A549 treated with CpdA at 1 μM for 4 hours (cell line): ENCODE results near the gene DOK1. TPM values are rescaled to one million over a fixed set of nuclear protein-coding genes. Genes with fewer than 3 reads are reported as not detected.

ENCODE experiments used
- total RNA-seq: library from RNA; stranded (reverse); fragments of 200-300 nt; extraction: Qiagen RNA extraction; gene quantifications from 5 replicates; pipeline ENCODE4 v1.2.3, GENCODE V29; 2022; ENCODE audit warnings: low read depth

DOK1 gene
- 3.5 to 5.9 TPM (median 4.2 TPM) in 5 replicates for total RNA-seq

DNA sequence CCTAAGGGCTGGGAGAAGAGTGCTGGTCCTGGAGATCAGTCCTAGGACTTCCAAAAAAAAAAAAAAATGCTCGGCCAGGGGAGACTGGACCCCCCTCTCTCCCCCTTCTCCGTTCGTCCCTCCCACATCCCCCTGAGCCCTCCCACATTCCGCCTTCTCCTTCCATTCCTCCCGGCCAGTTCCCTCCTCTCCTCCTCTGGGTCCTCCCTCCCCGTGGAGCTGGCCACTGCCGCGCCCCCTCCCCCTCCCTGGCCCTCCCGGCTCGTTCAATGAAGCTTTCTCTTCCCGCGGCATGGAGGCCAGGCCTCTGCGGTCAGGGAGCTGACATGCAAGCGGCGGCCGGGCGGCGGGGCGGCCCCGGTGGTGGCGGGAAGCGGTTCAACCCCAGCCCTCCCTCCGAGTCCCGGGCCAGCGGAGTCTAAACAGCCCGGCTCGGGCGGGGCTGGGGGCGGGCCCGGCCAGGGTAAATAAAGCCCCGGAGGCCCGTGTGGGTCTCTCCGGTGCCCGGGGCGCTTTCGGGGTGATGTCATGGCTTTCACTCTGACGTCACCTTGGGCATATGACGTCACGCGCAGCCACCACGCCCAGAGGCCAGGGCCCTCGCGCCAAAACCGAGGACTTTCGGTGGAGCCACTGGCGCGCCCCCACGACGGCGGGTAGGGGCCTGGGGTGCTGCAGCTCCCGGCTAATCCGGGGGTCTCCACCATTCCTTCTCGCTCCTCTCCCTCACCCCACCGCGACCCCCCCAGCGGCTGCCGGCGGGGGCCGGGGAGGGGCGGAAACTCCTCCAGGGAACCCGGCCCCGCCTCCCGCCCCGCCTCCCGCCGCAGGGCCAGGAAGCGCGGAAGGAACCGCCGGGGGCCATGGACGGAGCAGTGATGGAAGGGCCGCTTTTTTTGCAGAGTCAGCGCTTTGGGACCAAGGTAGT is at the start of gene DOK1, which contains the start of gene LOXL3:
TSS of gene DOK1 (plus strand) at position 829 of the 928 bp plus-strand sequence. CDS start at position 864, 35 bp downstream.
TSS of gene LOXL3 (minus strand) at position 51 of the 928 bp plus-strand sequence. CDS start 1,308 bp downstream, outside the sequence.

DNA sequence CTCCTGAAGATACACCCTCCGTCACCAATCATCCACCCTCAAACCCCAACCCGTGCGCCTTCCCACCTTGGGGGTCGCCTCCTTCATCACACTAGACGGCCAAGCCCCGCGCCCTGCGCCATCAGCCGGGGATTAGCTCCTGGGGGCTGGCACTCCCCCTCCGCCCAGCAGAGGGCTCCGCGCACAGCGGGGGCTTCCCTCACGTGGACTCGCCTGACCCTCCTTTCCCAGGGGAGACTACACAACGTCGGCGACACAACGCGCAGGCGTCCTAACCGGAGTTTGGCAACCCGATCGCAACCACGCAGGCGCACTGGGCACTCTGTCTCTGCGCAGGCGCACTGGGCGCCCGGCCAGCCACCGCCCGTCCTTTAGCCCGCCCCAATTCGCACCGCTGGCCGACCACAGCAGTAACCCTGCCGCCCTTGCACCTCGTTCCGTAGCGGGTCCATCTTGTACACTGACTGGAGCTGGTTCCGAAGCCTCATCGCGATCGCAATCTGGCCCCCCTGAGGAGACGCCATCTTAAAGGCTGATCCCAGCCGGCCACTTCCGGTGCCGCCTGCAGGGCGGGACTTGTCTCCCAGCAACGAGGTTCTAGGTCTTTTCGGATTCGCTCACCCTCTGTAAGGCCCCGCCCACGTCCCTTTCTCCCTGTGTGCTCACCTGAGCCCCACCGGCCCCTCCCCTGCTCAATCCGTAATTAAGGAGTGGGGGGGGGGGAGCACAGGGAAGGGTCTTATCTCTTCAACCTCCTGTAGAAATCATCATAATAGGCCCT is 47.2 kb upstream of the DOK1 start, which contains the start of gene PCGF1:
TSS of gene PCGF1 (minus strand) at position 551 of the 781 bp plus-strand sequence. CDS start at position 524, 27 bp downstream.

DNA sequence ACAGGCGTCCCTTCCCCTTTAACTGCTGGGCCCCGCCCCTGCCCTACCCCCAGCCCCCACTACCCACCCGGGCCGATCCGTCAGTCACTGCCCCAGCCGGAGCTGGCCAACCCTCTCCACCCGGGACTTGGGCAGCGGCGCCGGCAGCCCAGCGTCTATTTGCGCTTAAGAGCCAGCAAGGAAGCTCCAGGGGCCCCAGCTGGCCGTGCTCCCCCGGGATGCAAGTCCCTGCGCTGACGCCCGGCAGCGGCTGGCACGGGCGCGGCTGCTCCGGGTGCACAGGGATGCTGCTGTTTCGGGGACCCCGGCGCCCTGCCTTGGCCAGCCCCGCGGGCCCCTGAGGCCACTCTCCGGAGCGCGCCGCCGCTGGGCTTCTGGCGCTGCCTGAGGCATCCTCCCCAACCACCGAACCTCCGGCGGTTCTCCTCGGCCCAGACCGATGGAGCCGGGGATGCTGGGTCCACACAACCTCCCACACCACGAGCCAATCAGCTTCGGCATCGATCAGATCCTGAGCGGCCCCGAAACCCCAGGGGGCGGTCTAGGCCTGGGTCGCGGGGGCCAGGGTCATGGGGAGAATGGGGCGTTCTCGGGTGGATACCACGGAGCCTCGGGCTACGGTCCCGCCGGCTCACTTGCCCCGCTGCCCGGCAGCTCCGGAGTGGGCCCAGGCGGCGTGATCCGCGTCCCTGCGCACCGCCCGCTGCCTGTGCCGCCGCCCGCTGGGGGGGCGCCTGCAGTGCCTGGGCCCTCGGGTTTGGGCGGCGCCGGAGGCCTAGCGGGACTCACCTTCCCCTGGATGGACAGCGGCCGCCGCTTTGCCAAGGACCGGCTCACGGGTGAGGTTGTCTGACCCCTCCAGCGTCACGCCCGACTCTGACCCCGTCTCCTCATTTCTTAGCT is 39.9 kb upstream of the DOK1 start, which contains the start of gene TLX2:
TSS of gene TLX2 (plus strand) at position 83 of the 903 bp plus-strand sequence. CDS start at position 440, 357 bp downstream.

DNA sequence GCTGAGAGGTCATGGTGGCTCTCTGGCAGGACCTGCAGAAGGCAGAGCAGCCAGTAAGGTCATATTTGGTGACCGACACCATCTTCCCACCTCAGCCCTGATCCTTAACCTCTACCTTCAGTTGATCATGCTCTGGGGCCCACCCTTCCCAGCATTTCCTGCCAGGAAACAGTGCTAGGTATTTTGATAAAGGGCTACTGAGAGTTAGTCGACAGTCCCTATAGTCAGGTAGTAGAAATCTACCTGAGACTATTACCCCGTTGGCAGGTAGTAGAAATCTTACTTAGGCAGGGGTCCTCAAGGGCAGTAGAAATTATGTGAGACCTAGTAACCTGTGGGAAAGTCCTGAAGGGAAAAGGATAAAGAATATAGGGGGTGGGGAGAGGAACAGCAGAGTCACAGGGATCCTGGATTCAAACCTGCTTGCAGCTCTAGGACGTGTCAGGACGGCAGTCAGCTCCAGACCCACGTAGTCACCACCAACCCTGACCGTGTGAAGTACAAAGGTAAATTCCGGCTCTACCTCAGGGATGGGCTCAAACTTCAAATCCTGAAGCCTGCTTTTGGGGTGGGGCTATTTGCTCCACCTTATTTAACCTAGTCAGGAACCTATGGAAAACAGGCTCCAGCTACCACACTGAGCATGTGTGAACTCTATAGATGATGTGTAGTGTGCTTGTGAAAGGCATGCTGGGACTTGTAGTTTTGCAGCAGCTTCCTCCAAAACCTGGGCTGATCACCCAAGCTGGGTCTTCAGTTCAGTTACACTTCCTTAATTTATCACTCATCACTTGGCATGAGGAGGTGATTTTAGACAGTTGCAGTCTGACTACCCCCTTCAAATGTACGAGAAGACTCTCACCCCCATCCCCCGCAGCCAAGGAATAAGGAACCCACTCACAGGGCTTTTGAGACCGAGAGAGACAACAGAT is 28.5 kb upstream of the DOK1 start, which contains the start of gene DQX1:
TSS of gene DQX1 (minus strand) at position 515 of the 932 bp plus-strand sequence. CDS start at position 13, 502 bp downstream.

DNA sequence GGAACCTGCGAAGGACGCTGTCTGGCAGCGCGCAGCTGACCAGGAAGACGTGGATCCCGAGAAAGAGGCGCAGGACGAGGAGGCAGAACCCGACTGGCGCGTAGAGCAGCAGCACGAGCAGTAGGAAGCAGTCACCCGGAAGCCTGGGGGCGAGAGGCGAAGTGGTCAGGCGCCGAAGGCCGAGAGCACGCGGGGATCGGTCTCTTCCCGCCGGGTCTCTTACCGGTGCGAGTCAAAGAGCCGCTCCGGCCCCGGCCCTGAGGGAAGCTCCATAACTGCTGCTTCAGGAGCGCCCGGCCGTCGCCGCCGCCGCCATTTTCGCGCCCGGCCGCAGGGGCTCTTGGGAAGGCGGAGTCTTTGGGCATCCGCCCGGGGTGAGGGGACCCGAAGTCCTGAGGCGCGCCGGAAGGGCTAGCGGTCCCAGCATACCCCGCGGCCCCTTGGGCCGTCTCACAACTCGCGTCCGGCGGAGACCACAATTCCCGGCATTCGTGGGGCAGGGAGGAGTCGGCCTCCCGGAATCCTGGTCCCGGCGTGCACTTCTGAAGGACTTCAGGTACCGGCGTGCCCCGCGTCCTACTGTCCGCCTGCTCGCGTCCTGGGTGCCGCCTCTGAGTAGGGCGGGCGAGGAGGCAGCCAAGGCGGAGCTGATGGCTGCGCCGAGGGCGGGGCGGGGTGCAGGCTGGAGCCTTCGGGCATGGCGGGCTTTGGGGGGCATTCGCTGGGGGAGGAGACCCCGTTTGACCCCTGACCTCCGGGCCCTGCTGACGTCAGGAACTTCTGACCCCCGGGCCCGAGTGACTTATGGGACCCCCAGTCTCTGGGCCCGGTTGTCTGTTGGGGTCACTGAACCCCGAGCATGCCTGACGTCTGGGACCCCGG is 24.9 kb upstream of the DOK1 start, which contains the start of the genes AUP1 and HTRA2:
TSS of gene AUP1 (minus strand) at position 350 of the 882 bp plus-strand sequence. CDS start at position 273, 77 bp downstream.
TSS of gene HTRA2 (plus strand) at position 577 of the 882 bp plus-strand sequence. CDS start at position 651, 74 bp downstream.

Other genes starting within 250 kb of the DOK1 start
- 0.14 to 0.40 TPM (median 0.21 TPM) in 5 replicates for gene SLC4A5, start 211.3 kb upstream of the DOK1 start, total RNA-seq
- gene DCTN1, start 174.4 kb upstream of the DOK1 start, total RNA-seq, result 101 to 149 TPM (median 140 TPM) in 5 replicates
- 2.8 to 4.7 TPM (median 3.5 TPM) in 5 replicates for gene C2orf81, start 133.1 kb upstream of the DOK1 start, total RNA-seq
- 72.5 to 92.0 TPM (median 82.3 TPM) in 5 replicates for gene WDR54, start 133.0 kb upstream of the DOK1 start, total RNA-seq
- gene RTKN, start 112.8 kb upstream of the DOK1 start, total RNA-seq, result 19.2 to 26.3 TPM (median 21.2 TPM) in 5 replicates
- gene INO80B, start 99.6 kb upstream of the DOK1 start, total RNA-seq, result 52.2 to 58.2 TPM (median 54.4 TPM) in 5 replicates
- 51.5 to 88.6 TPM (median 83.1 TPM) in 5 replicates for gene WBP1, start 96.3 kb upstream of the DOK1 start, total RNA-seq
- gene MOGS, start 89.3 kb upstream of the DOK1 start, total RNA-seq, result 40.8 to 55.0 TPM (median 49.5 TPM) in 5 replicates
- 99.0 to 157 TPM (median 138 TPM) in 5 replicates for gene MRPL53, start 82.0 kb upstream of the DOK1 start, total RNA-seq
- 12.3 to 16.8 TPM (median 15.4 TPM) in 5 replicates for gene CCDC142, start 71.7 kb upstream of the DOK1 start, total RNA-seq
- gene TTC31, start 71.6 kb upstream of the DOK1 start, total RNA-seq, result 15.1 to 18.4 TPM (median 15.3 TPM) in 5 replicates
- 3.0 to 4.0 TPM (median 3.5 TPM) in 5 replicates for gene LBX2, start 55.1 kb upstream of the DOK1 start, total RNA-seq
- 33.4 to 36.3 TPM (median 35.3 TPM) in 5 replicates for gene PCGF1, start 47.0 kb upstream of the DOK1 start, total RNA-seq
- gene TLX2, start 40.3 kb upstream of the DOK1 start, total RNA-seq, result 0.12 to 0.54 TPM (median 0.29 TPM) in 5 replicates
- gene DQX1, start 28.5 kb upstream of the DOK1 start, total RNA-seq, result 0.09 to 0.22 TPM (median 0.13 TPM) in 5 replicates
- gene AUP1, start 25.0 kb upstream of the DOK1 start, total RNA-seq, result 194 to 263 TPM (median 246 TPM) in 5 replicates
- 32.0 to 46.8 TPM (median 42.8 TPM) in 5 replicates for gene HTRA2, start 24.8 kb upstream of the DOK1 start, total RNA-seq
- 0.32 to 0.65 TPM (median 0.45 TPM) in 5 replicates for gene LOXL3, start 778 bp upstream of the DOK1 start, total RNA-seq
- not detected in 5 replicates for gene M1AP, start 93.6 kb downstream of the DOK1 start, total RNA-seq
- 8.8 to 11.7 TPM (median 9.6 TPM) in 5 replicates for gene SEMA4F, start 99.5 kb downstream of the DOK1 start, total RNA-seq